AG10803 (cell line): ENCODE measurements around the gene TRMT10A.

ENCODE experiments used
- DNase-seq: peaks from one replicate; pipeline ENCODE4 v3.0.0; 2010; ENCODE audit warnings: low read depth
- H3K4me3 ChIP-seq: 2 replicates; pipeline ENCODE4 v1.5.1; 2011; ENCODE audit warnings: mild to moderate bottlenecking, low read length, control low read depth
- CTCF ChIP-seq: conservative IDR thresholded peaks from 2 replicates; pipeline ENCODE4 v1.5.1; 2011; ENCODE audit warnings: mild to moderate bottlenecking, low read length, control low read depth, inconsistent platforms

TRMT10A gene

GRCh38 chr4:99593781-99594641 is 30.2 kb upstream of the TRMT10A start:
- no peak for DNase-seq
- no peak overlapping the region for H3K4me3 ChIP-seq
- TF ChIP-seq CTCF, result no peak

GRCh38 chr4:99591757-99592156 is 27.9 kb upstream of the TRMT10A start:
- no peak overlapping the region for H3K4me3 ChIP-seq
- TF ChIP-seq CTCF, result no peak
- no peak for DNase-seq

GRCh38 chr4:99587803-99588202 is 24.0 kb upstream of the TRMT10A start:
- H3K4me3 ChIP-seq, result no peak overlapping the region
- DNase-seq, result no peak
- no peak for TF ChIP-seq CTCF

GRCh38 chr4:99587309-99587708 is 23.5 kb upstream of the TRMT10A start:
- DNase-seq, result no peak
- H3K4me3 ChIP-seq, result no peak overlapping the region
- no peak for TF ChIP-seq CTCF

- TF ChIP-seq CTCF, result no peak
- no peak for DNase-seq
- H3K4me3 ChIP-seq, result no peak overlapping the region
Measured at GRCh38 chr4:99586797-99587196, 23.0 kb upstream of the TRMT10A start.

- no peak overlapping the region for H3K4me3 ChIP-seq
- TF ChIP-seq CTCF, result no peak
- DNase-seq, result no peak
Measured at GRCh38 chr4:99586322-99586721, 22.5 kb upstream of the TRMT10A start.

GRCh38 chr4:99585516-99585915 is 21.7 kb upstream of the TRMT10A start:
- no peak for TF ChIP-seq CTCF
- no peak for DNase-seq

More at GRCh38 chr4:99585516-99585915, 21.7 kb upstream of the TRMT10A start:
- H3K4me3 ChIP-seq, result no peak overlapping the region
